ENCODE measurements around the gene MGAM2.

Gene MGAM2

GRCh38 chr7:142181211-142181610, 69.7 kb downstream of the MGAM2 start:
- DNase-seq = no peak

- no peak for DNase-seq
Measured at GRCh38 chr7:142181966-142182365, 70.4 kb downstream of the MGAM2 start.

- DNase-seq = no peak
Measured at GRCh38 chr7:142185069-142185468, 73.6 kb downstream of the MGAM2 start.

GRCh38 chr7:142185801-142186200, 74.3 kb downstream of the MGAM2 start:
- DNase-seq = no peak

GRCh38 chr7:142188154-142188553, 76.6 kb downstream of the MGAM2 start:
- no peak for DNase-seq

- DNase-seq = no peak
Measured at GRCh38 chr7:142188846-142189245, 77.3 kb downstream of the MGAM2 start.

GRCh38 chr7:142194201-142194600, 82.7 kb downstream of the MGAM2 start:
- no peak for DNase-seq

- DNase-seq = no peak
Measured at GRCh38 chr7:142196066-142196840, 84.7 kb downstream of the MGAM2 start.

- no peak for DNase-seq
Measured at GRCh38 chr7:142200206-142200605, 88.7 kb downstream of the MGAM2 start.

- DNase-seq = no peak
Measured at GRCh38 chr7:142228537-142229104, 117.1 kb downstream of the MGAM2 start.

- no peak for DNase-seq
Measured at GRCh38 chr7:142231716-142232115, 120.2 kb downstream of the MGAM2 start.

GRCh38 chr7:142240546-142240945, 129.0 kb downstream of the MGAM2 start:
- no peak for DNase-seq

GRCh38 chr7:142243823-142244222, 132.3 kb downstream of the MGAM2 start:
- no peak for DNase-seq

- no peak for DNase-seq
Measured at GRCh38 chr7:142248166-142249160, 136.9 kb downstream of the MGAM2 start.

- DNase-seq = no peak
Measured at GRCh38 chr7:142249918-142250317, 138.4 kb downstream of the MGAM2 start.

GRCh38 chr7:142250705-142251104, 139.2 kb downstream of the MGAM2 start:
- DNase-seq = no peak

GRCh38 chr7:142257958-142258357, 146.4 kb downstream of the MGAM2 start, which contains the start of gene PRSS58:
PRSS58 (minus strand) TSS chr7:142258058; CDS start chr7:142257707, 351 bp downstream.
- DNase-seq = no peak

- DNase-seq = no peak
Measured at GRCh38 chr7:142263598-142264380, 152.3 kb downstream of the MGAM2 start.
